Epithelial cell of esophagus (primary cell): ENCODE measurements around the gene PRELID3B.

Source experiments
- DNase-seq: peaks from one replicate; pipeline ENCODE4 v3.0.0; 2010; ENCODE audit warnings: low read depth
- H3K4me3 ChIP-seq: 2 replicates; pipeline ENCODE4 v1.5.1; 2011; ENCODE audit warnings: mild to moderate bottlenecking, low read length, control low read depth
- CTCF ChIP-seq: IDR thresholded peaks from 2 replicates; pipeline ENCODE4 v1.5.1; 2011; ENCODE audit warnings: low read depth, mild to moderate bottlenecking, low read length, control low read depth, inconsistent platforms; ENCODE audit not compliant: insufficient read depth; ENCODE audit errors: missing control alignments

The PRELID3B gene

GRCh38 chr20:59022754-59023153, 19.8 kb downstream of the PRELID3B start:
- DNase-seq = no peak
- H3K4me3 ChIP-seq = no peak overlapping the region
- TF ChIP-seq CTCF = no peak

GRCh38 chr20:59020938-59021551, 21.5 kb downstream of the PRELID3B start:
- no peak for TF ChIP-seq CTCF
- H3K4me3 ChIP-seq = no peak overlapping the region
- peak; percentile 90 for DNase-seq

- no peak within 1 kb of the TSS for H3K4me3 ChIP-seq
- DNase-seq = no peak
- TF ChIP-seq CTCF = no peak
These were observed 23.4 kb downstream of the PRELID3B start, which contains the start of gene TUBB1 for GRCh38 chr20:59019217-59019616. TSS of gene TUBB1 (plus strand) at chr20:59019429. CDS start at chr20:59019523, 94 bp downstream.

GRCh38 chr20:59018817-59019216, 23.8 kb downstream of the PRELID3B start:
- no peak for DNase-seq
- H3K4me3 ChIP-seq = no peak overlapping the region
- no peak for TF ChIP-seq CTCF

- H3K4me3 ChIP-seq = no peak overlapping the region
These were observed 24.9 kb downstream of the PRELID3B start for GRCh38 chr20:59017493-59018231.

GRCh38 chr20:59016795-59017492, 25.6 kb downstream of the PRELID3B start:
- TF ChIP-seq CTCF = no peak
- no peak overlapping the region for H3K4me3 ChIP-seq
- peak; percentile 42 for DNase-seq

More at GRCh38 chr20:59017493-59018231, 24.9 kb downstream of the PRELID3B start:
- no peak for TF ChIP-seq CTCF
- DNase-seq = no peak
